T-cell (primary cell): Measurements from ENCODE around the gene MRTFA. TPM values are rescaled to one million over a fixed set of nuclear protein-coding genes. Genes with fewer than 3 reads are reported as not detected.
A peak's percentile ranks its signal among the peaks of the same experiment; 100 is the strongest.

ENCODE experiments used
- ATAC-seq, 4 experiments: fragments of 200-7000 bp in 3 of 4; fragments of 150-1000 bp in 1 of 4; cut with Tn5 transposase; replicated peaks in 1 of 4; 1 replicate in 3 of 4; 2 replicates in 1 of 4; pipeline ENCODE4 v1.10.0; 2021; ENCODE audit warnings: moderate library complexity in 3 of 4, mild to moderate bottlenecking in 2 of 4, moderate number of reproducible peaks in 1 of 4
- CTCF ChIA-PET, 2 donors: fragments of 300-600 bp; sonication (Branson Sonifier 250); formaldehyde crosslinking; loops; one replicate each; lab custom pipeline; 2022; ENCODE audit warnings: antibody characterized with exemption in 2 of 2; lab: Charles Lee
- POLR2A ChIA-PET, 2 donors: fragments of 300-600 bp; sonication (Branson Sonifier 250); formaldehyde crosslinking; loops; one replicate each; lab custom pipeline; 2022; ENCODE audit warnings: antibody characterized with exemption in 2 of 2; lab: Charles Lee
- DNase-seq, 35 experiments: peaks; one replicate each; pipeline versions ENCODE4 v3.0.0 to v3.0.0-alpha.2; 2013 to 2023
- H3K27ac ChIP-seq: one replicate; pipeline ENCODE4 v1.5.1; 2013; ENCODE audit warnings: low read length
- H3K27me3 ChIP-seq, 2 experiments: replicated peaks in 1 of 2; 1 replicate in 1 of 2; 2 replicates in 1 of 2; pipeline versions ENCODE4 v1.6.1 to v1.7.0; 2013; ENCODE audit warnings: low read length in 1 of 2, mixed read lengths in 1 of 2; ENCODE audit not compliant: control insufficient read depth in 2 of 2, insufficient read depth in 2 of 2; ENCODE audit errors: extremely low read depth in 1 of 2
- H3K36me3 ChIP-seq, 2 donors: 1 replicate in 1 of 2; 2 replicates in 1 of 2; pipeline versions ENCODE4 v1.6.1 to v1.7.0; 2013; ENCODE audit warnings: low read length in 1 of 2; ENCODE audit not compliant: control insufficient read depth in 2 of 2, insufficient read depth in 1 of 2; ENCODE audit errors: extremely low read depth in 1 of 2
- H3K4me1 ChIP-seq, 2 experiments: 1 replicate in 1 of 2; 2 replicates in 1 of 2; pipeline versions ENCODE4 v1.6.1 to v1.7.0; 2013; ENCODE audit warnings: low read length in 2 of 2, mixed read lengths in 1 of 2; ENCODE audit not compliant: insufficient read depth in 2 of 2, control insufficient read depth in 1 of 2; ENCODE audit errors: extremely low read depth in 1 of 2
- H3K4me3 ChIP-seq, 2 donors: 1 replicate in 1 of 2; 2 replicates in 1 of 2; pipeline versions ENCODE4 v1.5.1 to v1.7.0; 2013; ENCODE audit warnings: mild to moderate bottlenecking in 2 of 2, low read length in 1 of 2, moderate library complexity in 1 of 2; ENCODE audit not compliant: control insufficient read depth in 1 of 2; ENCODE audit errors: extremely low read depth in 1 of 2
- H3K9me3 ChIP-seq: 2 replicates; pipeline ENCODE4 v1.7.0; 2013
- H3K27ac Mint-ChIP-seq, 2 donors: one replicate each; pipeline ENCODE4 v1.8.0; 2020 to 2021; ENCODE audit warnings: mild to moderate bottlenecking in 2 of 2, mixed read lengths in 2 of 2
- H3K27me3 Mint-ChIP-seq, 2 donors: one replicate each; pipeline ENCODE4 v1.8.0; 2021 to 2022; ENCODE audit warnings: mixed read lengths in 2 of 2
- H3K36me3 Mint-ChIP-seq: one replicate; pipeline ENCODE4 v1.8.0; 2021; ENCODE audit warnings: mixed read lengths
- H3K4me1 Mint-ChIP-seq, 3 donors: one replicate each; pipeline ENCODE4 v1.8.0; 2020 to 2022; ENCODE audit warnings: mixed read lengths in 3 of 3, mild to moderate bottlenecking in 1 of 3
- H3K4me3 Mint-ChIP-seq, 3 donors: one replicate each; pipeline ENCODE4 v1.8.0; 2020 to 2022; ENCODE audit warnings: mild to moderate bottlenecking in 3 of 3, mixed read lengths in 3 of 3, moderate library complexity in 3 of 3
- H3K9me3 Mint-ChIP-seq, 3 donors: one replicate each; pipeline ENCODE4 v1.8.0; 2020 to 2022; ENCODE audit warnings: mixed read lengths in 3 of 3
- WGBS: methylation state at CpG from one replicate; pipeline ENCODE4 v1.1.5; 2013; ENCODE audit warnings: missing lambda C conversion rate; ENCODE audit not compliant: insufficient coverage; 5-methylcytosine and 5-hydroxymethylcytosine counted together
- total RNA-seq, 35 experiments: library from RNA in 6 of 35; stranded (reverse) in 6 of 35; fragments of 120-200 nt in 1 of 35; gene quantifications; one replicate each; pipeline versions ENCODE4 v1.2.1 to v1.2.4 and lab custom pipeline; 2013 to 2026

Gene MRTFA
- total RNA-seq, 5 donors from 2014 or later (not counting 1 experiment from before 2014, with no cell fraction given), result 81.9 to 118 (median 114) TPM

- ChIA-PET POLR2A (interaction anchor here in 1 of 2 donors (0.7 kb wide), 1 partner anchor 264 kb away, joined by 3 read pairs; no protein-coding TSS in a partner anchor), CTCF (interaction anchor here (0.8 to 1.9 kb wide), 4 partner anchors 17 to 35 kb away, joined by 3 to 10 read pairs (median 4); no protein-coding TSS in a partner anchor)
- no peak overlapping the region for H3K4me3 Mint-ChIP-seq
- peaks cover 37 to 59% of the 10 kb centered on the region in 2 experiments for H3K4me1 ChIP-seq
- no peak overlapping the region for H3K27ac ChIP-seq
- no peaks in the 10 kb centered on the region for H3K27me3 Mint-ChIP-seq
- no peaks in the 10 kb centered on the region for H3K9me3 Mint-ChIP-seq
- H3K36me3 ChIP-seq, result peaks cover 6 to 7% of the 10 kb centered on the region in 2 donors
- H3K4me3 ChIP-seq, result no peak overlapping the region
- H3K27me3 ChIP-seq, result no peaks in the 10 kb centered on the region
- DNase-seq, result no peak
- H3K27ac Mint-ChIP-seq, result peak overlapping the region; percentile 65 to 91
- H3K4me1 Mint-ChIP-seq, result peaks cover 72 to 89% (median 85%) of the 10 kb centered on the region in 3 donors
- no peaks in the 10 kb centered on the region for H3K9me3 ChIP-seq
- H3K36me3 Mint-ChIP-seq, result peaks cover 26% of the 10 kb centered on the region
- no peak for ATAC-seq
Observed at GRCh38 chr22:40453671-40454070, 182.8 kb downstream of the MRTFA start.

- peak overlapping the region; percentile 14 to 69 (median 49) for H3K4me3 Mint-ChIP-seq
- peak in 1 of 35 experiments; percentile 41 for DNase-seq
- CTCF ChIA-PET, result interaction anchor here in 1 of 2 donors (0.6 to 1.9 kb wide), 4 partner anchors 16 to 348 kb away, joined by 3 to 10 read pairs (median 4); no protein-coding TSS in a partner anchor
Observed at GRCh38 chr22:40452730-40453487, 183.6 kb downstream of the MRTFA start.

GRCh38 chr22:40451210-40451609 lies 185.3 kb downstream of the MRTFA start:
- Histone ChIP-seq H3K4me1 (peaks cover 26 to 62% of the 10 kb centered on the region in 2 experiments), H3K4me3 (peak overlapping the region; percentile 7 to 23), H3K9me3 (no peaks in the 10 kb centered on the region), H3K36me3 (peaks cover 4 to 7% of the 10 kb centered on the region in 2 donors), H3K27ac (peak overlapping the region; percentile 35), H3K27me3 (no peaks in the 10 kb centered on the region)
- Mint-ChIP-seq H3K4me3 (peak overlapping the region; percentile 69 to 74 (median 69)), H3K27ac (peak overlapping the region; percentile 92 to 97), H3K9me3 (no peaks in the 10 kb centered on the region), H3K4me1 (peaks cover 78 to 88% (median 84%) of the 10 kb centered on the region in 3 donors), H3K27me3 (no peaks in the 10 kb centered on the region), H3K36me3 (peaks cover 29% of the 10 kb centered on the region)
- WGBS, result 21% methylated on average over 4 of the region's 8 CpGs
- ChIA-PET POLR2A (interaction anchor here in 1 of 2 donors (0.6 kb wide), 1 partner anchor 274 kb away, joined by 3 read pairs; the partner anchor contains the start of gene TNRC6B), CTCF (interaction anchor here (0.7 to 1.1 kb wide), 5 partner anchors 7 to 937 kb away, joined by 3 to 7 read pairs (median 4); no protein-coding TSS in a partner anchor)
- DNase-seq (peak in 24 of 35 experiments; percentile 7 to 50 (median 23)), ATAC-seq (peak; percentile 82 to 93 (median 88))

More at GRCh38 chr22:40452730-40453487, 183.6 kb downstream of the MRTFA start:
- ATAC-seq, result peak in 1 of 4 experiments; percentile 38
- peaks cover 33 to 59% of the 10 kb centered on the region in 2 experiments for H3K4me1 ChIP-seq
- peaks cover 22% of the 10 kb centered on the region for H3K36me3 Mint-ChIP-seq
- H3K36me3 ChIP-seq, result peaks cover 1 to 7% of the 10 kb centered on the region in 2 donors
- no peaks in the 10 kb centered on the region for H3K27me3 ChIP-seq
- POLR2A ChIA-PET, result interaction anchor here (0.6 to 0.7 kb wide), 2 partner anchors 20 to 265 kb away, joined by 3 read pairs; no protein-coding TSS in a partner anchor
- 100% methylated on average over 1 of the region's 11 CpGs for WGBS
- H3K27ac Mint-ChIP-seq, result peak overlapping the region; percentile 91 to 94
- no peak overlapping the region for H3K27ac ChIP-seq
- no peak overlapping the region for H3K4me3 ChIP-seq
- H3K9me3 Mint-ChIP-seq, result no peaks in the 10 kb centered on the region
- H3K4me1 Mint-ChIP-seq, result peaks cover 72 to 88% (median 83%) of the 10 kb centered on the region in 3 donors
- H3K27me3 Mint-ChIP-seq, result no peaks in the 10 kb centered on the region
- no peaks in the 10 kb centered on the region for H3K9me3 ChIP-seq

- H3K9me3 Mint-ChIP-seq, result no peaks in the 10 kb centered on the region
- H3K9me3 ChIP-seq, result no peaks in the 10 kb centered on the region
- H3K36me3 Mint-ChIP-seq, result peaks cover 34% of the 10 kb centered on the region
- no peaks in the 10 kb centered on the region for H3K27me3 ChIP-seq
- H3K27me3 Mint-ChIP-seq, result no peaks in the 10 kb centered on the region
- H3K4me1 ChIP-seq, result peaks cover 26 to 59% of the 10 kb centered on the region in 2 experiments
- DNase-seq (no peak), ATAC-seq (no peak)
- H3K4me3 ChIP-seq, result no peak overlapping the region
- peak overlapping the region; percentile 69 to 74 (median 69) for H3K4me3 Mint-ChIP-seq
- H3K27ac Mint-ChIP-seq, result peak overlapping the region; percentile 92 to 97
- WGBS, result 100% methylated on average over 2 of the region's 3 CpGs
- CTCF ChIA-PET, result interaction anchor here (0.6 to 1.4 kb wide), 4 partner anchors 13 to 130 kb away, joined by 3 to 4 read pairs (median 3); no protein-coding TSS in a partner anchor
- H3K4me1 Mint-ChIP-seq, result peaks cover 84 to 89% (median 87%) of the 10 kb centered on the region in 3 donors
- POLR2A ChIA-PET, result interaction anchor here in 1 of 2 donors (0.6 kb wide), 1 partner anchor 273 kb away, joined by 3 read pairs; the partner anchor contains the start of gene TNRC6B
- peaks cover 5 to 7% of the 10 kb centered on the region in 2 donors for H3K36me3 ChIP-seq
- H3K27ac ChIP-seq, result peak overlapping the region; percentile 35
Observed at GRCh38 chr22:40450616-40451015, 185.9 kb downstream of the MRTFA start.

- H3K27me3 Mint-ChIP-seq, result no peaks in the 10 kb centered on the region
- H3K36me3 Mint-ChIP-seq, result peaks cover 37% of the 10 kb centered on the region
- CTCF ChIA-PET, result interaction anchor here in 1 of 2 donors (1.4 kb wide), 1 partner anchor 12 kb away, joined by 3 read pairs; no protein-coding TSS in a partner anchor
- H3K9me3 Mint-ChIP-seq, result no peaks in the 10 kb centered on the region
- Histone ChIP-seq H3K27ac (no peak overlapping the region), H3K36me3 (peaks cover 2 to 10% of the 10 kb centered on the region in 2 donors), H3K9me3 (no peaks in the 10 kb centered on the region), H3K4me1 (peaks cover 26 to 54% of the 10 kb centered on the region in 2 experiments), H3K27me3 (no peaks in the 10 kb centered on the region), H3K4me3 (no peak overlapping the region)
- H3K4me3 Mint-ChIP-seq, result peak overlapping the region in 1 of 3 donors; percentile 69
- DNase-seq (no peak), ATAC-seq (no peak)
- H3K4me1 Mint-ChIP-seq, result peaks cover 87 to 90% (median 90%) of the 10 kb centered on the region in 3 donors
- H3K27ac Mint-ChIP-seq, result peak overlapping the region; percentile 64 to 97
- POLR2A ChIA-PET, result interaction anchor here in 1 of 2 donors (0.8 kb wide), 1 partner anchor 11 kb away, joined by 8 read pairs; no protein-coding TSS in a partner anchor
Observed at GRCh38 chr22:40449676-40450035, 186.9 kb downstream of the MRTFA start.

- H3K4me1 Mint-ChIP-seq, result peaks cover 85 to 89% (median 88%) of the 10 kb centered on the region in 3 donors
- peaks cover 37% of the 10 kb centered on the region for H3K36me3 Mint-ChIP-seq
- H3K4me3 Mint-ChIP-seq, result peak overlapping the region in 1 of 3 donors; percentile 32
Observed at GRCh38 chr22:40446203-40446602, 190.3 kb downstream of the MRTFA start.

More at GRCh38 chr22:40446203-40446602, 190.3 kb downstream of the MRTFA start:
- ChIA-PET CTCF (interaction anchor here in 1 of 2 donors (0.9 to 1.2 kb wide), 2 partner anchors 10 to 200 kb away, joined by 3 read pairs; no protein-coding TSS in a partner anchor), POLR2A (interaction anchor here in 1 of 2 donors (0.6 kb wide), 1 partner anchor 85 kb away, joined by 3 read pairs; no protein-coding TSS in a partner anchor)
- no peaks in the 10 kb centered on the region for H3K9me3 ChIP-seq
- H3K27me3 ChIP-seq, result no peaks in the 10 kb centered on the region
- ATAC-seq (no peak), DNase-seq (no peak)
- 100% methylated on average over 1 of the region's 1 CpG for WGBS
- Mint-ChIP-seq H3K27ac (peak overlapping the region; percentile 70), H3K9me3 (no peaks in the 10 kb centered on the region), H3K27me3 (no peaks in the 10 kb centered on the region)
- no peak overlapping the region for H3K4me3 ChIP-seq
- H3K36me3 ChIP-seq, result peaks cover 7 to 19% of the 10 kb centered on the region in 2 donors
- H3K27ac ChIP-seq, result no peak overlapping the region
- peaks cover 14 to 36% of the 10 kb centered on the region in 2 experiments for H3K4me1 ChIP-seq
